ENCODE data around the gene MIB2. TPM values are rescaled to one million over a fixed set of nuclear protein-coding genes. Genes with fewer than 3 reads are reported as not detected.

MIB2 gene
- total and polyA plus RNA-seq, 2 of the 4 experiments (the other 2 are of a cell fraction): 17.2 to 47.8 TPM

DNA sequence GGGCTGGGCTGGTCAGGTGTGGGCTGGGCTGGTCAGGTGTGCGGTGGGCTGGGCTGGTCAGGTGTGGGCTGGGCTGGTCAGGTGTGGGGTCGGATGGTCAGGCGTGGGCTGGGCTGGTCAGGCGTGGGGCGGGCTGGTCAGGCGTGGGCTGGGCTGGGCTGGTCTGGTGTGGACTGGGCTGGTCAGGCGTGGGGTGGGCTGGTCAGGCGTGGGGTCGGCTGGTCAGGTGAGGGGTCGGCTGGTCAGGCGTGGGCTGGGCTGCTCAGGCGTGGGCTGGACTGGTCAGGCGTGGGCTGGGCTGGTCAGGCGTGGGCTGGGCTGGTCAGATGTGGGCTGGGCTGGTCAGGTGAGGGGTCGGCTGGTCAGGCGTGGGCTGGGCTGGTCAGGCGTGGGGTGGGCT, 9.6 kb upstream of the MIB2 start:
- Histone ChIP-seq H3K9me1 (ENCODE audit: insufficient read depth, low read length) (no peaks in the 10 kb centered on the region), H2BK120ac (ENCODE audit: low read depth, low read length) (no peak overlapping the region), H3K36me3 (ENCODE audit: control insufficient read depth, insufficient read depth, low read length) (no peaks in the 10 kb centered on the region), H3K4me3 (ENCODE audit: insufficient read depth, low read depth, low read length) (no peak overlapping the region), H3K79me1 (ENCODE audit: low read depth in 1 of 2, low read length in 2 of 2) (0 out of 4 replicates have a peak, but pooled peaks cover 0 to 3% of the 10 kb centered on the region in 2 experiments), H2AK9ac (replicated peaks; ENCODE audit: low read depth, low read length, poor library complexity) (no peak overlapping the region), H3K9ac (ENCODE audit: low read depth, low read length) (no peak overlapping the region), H2BK15ac (ENCODE audit: low read depth, low read length) (no peak overlapping the region), H3K27ac (ENCODE audit: insufficient read depth, low read length) (no peak overlapping the region), H3K9me3 (ENCODE audit: control insufficient read depth, insufficient read depth, low read length) (no peaks in the 10 kb centered on the region), H2AK5ac (ENCODE audit: low read depth, low read length) (no peak overlapping the region), H4K91ac (ENCODE audit: insufficient read depth, low read depth, low read length) (no peak overlapping the region), H2BK20ac (ENCODE audit: low read depth, low read length) (no peak overlapping the region), H3K18ac (ENCODE audit: low read depth, low read length) (no peak overlapping the region), H2BK5ac (ENCODE audit: low read depth, low read length, poor library complexity, severe bottlenecking) (no peak overlapping the region), H4K5ac (ENCODE audit: low read depth, low read length) (no peak overlapping the region), H3K23ac (ENCODE audit: low read depth, low read length) (no peak overlapping the region), H3K56ac (ENCODE audit: extremely low read depth, insufficient read depth, low read length) (no peak overlapping the region), H2AFZ (replicated peaks; ENCODE audit: low read length, poor library complexity) (no peak overlapping the region), H3K4ac (ENCODE audit: low read depth, low read length) (no peak overlapping the region), H3K4me1 (ENCODE audit: control insufficient read depth, insufficient read depth, low read length) (no peaks in the 10 kb centered on the region), H4K20me1 (ENCODE audit: insufficient read depth, low read length) (no peaks in the 10 kb centered on the region), H4K8ac (ENCODE audit: low read depth in 2 of 2, low read length in 2 of 2) (no peak overlapping the region), H3K14ac (replicated peaks; ENCODE audit: low read depth, low read length) (no peak overlapping the region), H3K27me3 (ENCODE audit: control insufficient read depth, insufficient read depth, low read length) (no peaks in the 10 kb centered on the region; the same call in 1 of the 2 replicates), H3K4me2 (ENCODE audit: low read depth, low read length) (no peak overlapping the region)
- intact Hi-C loops (cut with micrococcal nuclease) (no loop called here), in situ Hi-C loops (cut with MboI; ENCODE audit: low sequenced_read_pairs) (no loop called here), dilution Hi-C loops (cut with HindIII; ENCODE audit: low sequenced_read_pairs, unreplicated experiment) (no loop called here)
- DNase-seq: no peak
- TF ChIP-seq POLR2A (IDR thresholded peaks at IDR 0.05; ENCODE audit: low read depth, low read length) (no peak), MXI1 (IDR thresholded peaks at IDR 0.05; ENCODE audit: borderline replicate concordance, low read depth, low read length) (no peak), CHD1 (IDR thresholded peaks at IDR 0.05; ENCODE audit: low read depth, low read length) (no peak)
- TF ChIP-seq, protein P1, sequence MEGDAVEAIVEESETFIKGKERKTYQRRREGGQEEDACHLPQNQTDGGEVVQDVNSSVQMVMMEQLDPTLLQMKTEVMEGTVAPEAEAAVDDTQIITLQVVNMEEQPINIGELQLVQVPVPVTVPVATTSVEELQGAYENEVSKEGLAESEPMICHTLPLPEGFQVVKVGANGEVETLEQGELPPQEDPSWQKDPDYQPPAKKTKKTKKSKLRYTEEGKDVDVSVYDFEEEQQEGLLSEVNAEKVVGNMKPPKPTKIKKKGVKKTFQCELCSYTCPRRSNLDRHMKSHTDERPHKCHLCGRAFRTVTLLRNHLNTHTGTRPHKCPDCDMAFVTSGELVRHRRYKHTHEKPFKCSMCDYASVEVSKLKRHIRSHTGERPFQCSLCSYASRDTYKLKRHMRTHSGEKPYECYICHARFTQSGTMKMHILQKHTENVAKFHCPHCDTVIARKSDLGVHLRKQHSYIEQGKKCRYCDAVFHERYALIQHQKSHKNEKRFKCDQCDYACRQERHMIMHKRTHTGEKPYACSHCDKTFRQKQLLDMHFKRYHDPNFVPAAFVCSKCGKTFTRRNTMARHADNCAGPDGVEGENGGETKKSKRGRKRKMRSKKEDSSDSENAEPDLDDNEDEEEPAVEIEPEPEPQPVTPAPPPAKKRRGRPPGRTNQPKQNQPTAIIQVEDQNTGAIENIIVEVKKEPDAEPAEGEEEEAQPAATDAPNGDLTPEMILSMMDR (conservative IDR thresholded peaks at IDR 0.05; ENCODE audit: low read depth, low read length): no peak
- ChIA-PET POLR2A (ENCODE audit: unreplicated experiment) (no interaction called here), CTCF (no interaction called here)
- no TSS peak for BruUV-seq (replicated peaks)
- WGBS, 2 experiments (ENCODE audit: extremely low coverage in 2 of 2, insufficient read length in 1 of 2): 98% methylated on average over 7 of the region's 17 CpGs; no CpG with 5 or more reads in 1 of the 2 experiments
- no peak for ATAC-seq (ENCODE audit: low read depth)
